GM12873 (cell line): ENCODE measurements around the gene STK17B.

Experiments used
- TF ChIP-seq, protein P1 (sequence below): IDR thresholded peaks from 2 replicates; pipeline ENCODE4 v1.5.1; 2012; ENCODE audit warnings: low read depth, mild to moderate bottlenecking, moderate library complexity, low read length, control low read depth; ENCODE audit not compliant: insufficient read depth; ENCODE audit errors: missing control alignments

STK17B gene

DNA sequence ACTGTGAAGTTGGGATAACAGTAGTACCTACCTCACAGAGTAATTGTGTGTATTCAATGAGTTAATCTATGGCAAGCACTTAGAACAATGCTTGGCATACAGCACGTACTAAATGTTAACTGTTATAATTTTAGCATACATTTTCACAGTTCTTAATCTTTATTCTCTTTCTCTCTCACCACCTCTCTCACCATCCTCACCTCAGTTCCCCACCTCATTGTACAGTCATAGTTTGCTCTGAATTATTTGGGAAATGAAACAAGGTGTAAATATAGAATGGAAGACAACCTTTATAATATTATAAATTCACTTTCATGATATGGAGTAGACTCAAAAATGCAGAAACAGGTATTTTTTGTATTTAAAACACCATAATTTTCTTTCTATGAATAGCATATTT is 62.8 kb downstream of the STK17B start:
- TF ChIP-seq, protein P1, sequence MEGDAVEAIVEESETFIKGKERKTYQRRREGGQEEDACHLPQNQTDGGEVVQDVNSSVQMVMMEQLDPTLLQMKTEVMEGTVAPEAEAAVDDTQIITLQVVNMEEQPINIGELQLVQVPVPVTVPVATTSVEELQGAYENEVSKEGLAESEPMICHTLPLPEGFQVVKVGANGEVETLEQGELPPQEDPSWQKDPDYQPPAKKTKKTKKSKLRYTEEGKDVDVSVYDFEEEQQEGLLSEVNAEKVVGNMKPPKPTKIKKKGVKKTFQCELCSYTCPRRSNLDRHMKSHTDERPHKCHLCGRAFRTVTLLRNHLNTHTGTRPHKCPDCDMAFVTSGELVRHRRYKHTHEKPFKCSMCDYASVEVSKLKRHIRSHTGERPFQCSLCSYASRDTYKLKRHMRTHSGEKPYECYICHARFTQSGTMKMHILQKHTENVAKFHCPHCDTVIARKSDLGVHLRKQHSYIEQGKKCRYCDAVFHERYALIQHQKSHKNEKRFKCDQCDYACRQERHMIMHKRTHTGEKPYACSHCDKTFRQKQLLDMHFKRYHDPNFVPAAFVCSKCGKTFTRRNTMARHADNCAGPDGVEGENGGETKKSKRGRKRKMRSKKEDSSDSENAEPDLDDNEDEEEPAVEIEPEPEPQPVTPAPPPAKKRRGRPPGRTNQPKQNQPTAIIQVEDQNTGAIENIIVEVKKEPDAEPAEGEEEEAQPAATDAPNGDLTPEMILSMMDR: no peak

DNA sequence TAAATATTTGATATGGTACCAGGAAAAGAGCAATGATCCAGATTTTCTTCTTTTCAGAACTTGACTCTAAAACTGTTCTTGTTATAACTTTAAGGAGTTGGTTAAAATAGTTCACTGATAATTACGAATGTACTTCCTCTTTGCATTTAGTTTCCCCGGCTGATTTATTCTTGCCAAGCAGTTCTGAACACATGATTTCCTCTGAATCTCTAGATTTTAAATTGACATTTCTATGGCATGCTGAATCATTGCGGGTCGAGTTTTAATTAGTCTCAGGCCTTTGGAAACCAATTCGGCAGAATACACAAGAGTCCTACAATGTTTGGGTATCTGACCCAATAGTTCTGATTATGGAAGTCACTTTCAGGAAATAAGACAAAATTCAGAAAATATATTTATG is 65.4 kb downstream of the STK17B start:
- TF ChIP-seq, protein P1: no peak

DNA sequence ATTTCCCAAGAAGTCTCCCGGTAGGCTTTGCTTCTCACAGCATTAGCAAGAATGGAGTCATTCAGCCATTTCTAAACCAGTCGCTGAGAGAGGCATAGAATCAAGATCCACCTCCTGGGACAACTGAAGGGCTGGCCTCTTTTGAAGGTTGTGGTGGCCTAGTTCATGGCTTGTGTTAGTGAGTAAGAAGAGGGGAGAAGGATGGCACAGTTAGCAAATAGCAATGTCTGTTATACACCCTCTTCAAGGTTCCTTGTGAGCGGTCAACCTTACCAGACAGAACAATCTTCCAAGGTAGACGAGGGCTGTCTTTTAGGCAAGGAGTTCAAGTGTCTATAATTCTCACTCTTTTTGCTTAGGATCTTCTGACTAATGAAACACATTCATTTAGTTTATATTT is 67.3 kb downstream of the STK17B start:
- TF ChIP-seq, protein P1: no peak

DNA sequence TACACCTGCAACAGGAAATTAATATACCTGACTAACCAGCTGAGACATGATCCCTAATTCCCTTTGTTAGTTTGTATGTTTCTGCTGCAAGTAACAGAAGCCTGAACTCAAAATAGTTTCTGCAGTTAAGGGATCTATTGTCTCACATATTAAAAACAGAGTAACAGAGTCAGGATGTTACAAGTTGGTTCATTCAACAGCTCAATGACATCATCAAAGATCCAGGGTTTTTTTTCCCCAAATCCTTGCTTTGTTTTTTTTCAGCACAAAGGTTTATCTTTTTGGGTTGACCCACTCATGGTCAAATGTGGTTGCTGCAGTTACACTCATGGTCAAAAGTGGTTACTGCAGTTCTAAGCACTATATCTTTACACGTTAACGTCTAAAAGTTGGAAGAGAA is 67.8 kb downstream of the STK17B start:
- TF ChIP-seq, protein P1: no peak

DNA sequence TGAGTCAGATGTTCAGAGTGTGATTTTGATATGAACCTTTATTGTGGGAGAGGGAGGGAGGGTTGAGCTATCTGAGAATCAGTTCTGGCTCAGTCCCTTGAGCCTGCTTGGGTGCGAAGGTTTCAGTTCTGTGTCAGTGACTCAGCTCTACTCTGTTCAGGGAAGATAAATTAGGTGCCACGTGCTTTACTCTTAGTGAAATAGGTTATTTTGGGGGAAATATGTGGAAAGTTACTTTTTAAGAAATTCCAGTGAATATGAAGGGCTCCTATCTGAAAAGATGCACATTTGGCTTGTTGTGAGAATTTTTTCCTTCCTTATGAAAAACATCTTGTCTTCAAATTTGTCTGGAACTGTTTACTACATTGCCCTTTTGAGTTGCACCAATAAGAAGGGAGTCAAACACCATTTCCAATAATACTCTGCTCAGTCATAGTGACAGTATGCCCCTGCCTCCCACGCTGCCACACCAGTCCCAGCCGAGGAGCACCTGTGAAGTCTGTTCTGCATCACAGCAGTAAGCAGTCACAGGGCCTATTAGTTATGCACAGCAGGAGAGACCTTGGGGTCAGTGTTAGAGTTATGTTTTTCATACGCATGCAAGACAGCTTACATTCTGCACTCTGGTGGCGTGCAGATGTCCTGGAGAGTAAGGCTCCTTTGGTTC is 69.9 kb downstream of the STK17B start:
- TF ChIP-seq, protein P1: no peak

DNA sequence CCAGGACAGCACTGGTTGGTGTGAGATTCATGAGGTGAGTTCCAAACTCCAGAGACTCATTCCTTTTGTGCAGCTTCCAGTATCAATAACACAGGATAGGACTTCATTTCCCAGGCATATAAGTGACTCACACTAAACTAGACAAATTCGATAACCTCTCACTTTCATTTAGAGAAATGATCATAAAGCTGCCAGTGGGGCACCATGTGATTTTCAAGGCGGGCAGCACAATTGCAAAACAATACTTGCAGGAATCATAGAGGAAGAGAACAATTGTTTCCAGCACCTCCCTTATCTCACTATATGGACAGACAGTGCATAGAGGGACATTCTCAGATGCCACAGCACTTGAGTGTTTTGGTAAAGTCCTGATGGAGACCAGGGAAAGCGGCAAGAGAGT is 71.5 kb downstream of the STK17B start:
- TF ChIP-seq, protein P1: no peak

DNA sequence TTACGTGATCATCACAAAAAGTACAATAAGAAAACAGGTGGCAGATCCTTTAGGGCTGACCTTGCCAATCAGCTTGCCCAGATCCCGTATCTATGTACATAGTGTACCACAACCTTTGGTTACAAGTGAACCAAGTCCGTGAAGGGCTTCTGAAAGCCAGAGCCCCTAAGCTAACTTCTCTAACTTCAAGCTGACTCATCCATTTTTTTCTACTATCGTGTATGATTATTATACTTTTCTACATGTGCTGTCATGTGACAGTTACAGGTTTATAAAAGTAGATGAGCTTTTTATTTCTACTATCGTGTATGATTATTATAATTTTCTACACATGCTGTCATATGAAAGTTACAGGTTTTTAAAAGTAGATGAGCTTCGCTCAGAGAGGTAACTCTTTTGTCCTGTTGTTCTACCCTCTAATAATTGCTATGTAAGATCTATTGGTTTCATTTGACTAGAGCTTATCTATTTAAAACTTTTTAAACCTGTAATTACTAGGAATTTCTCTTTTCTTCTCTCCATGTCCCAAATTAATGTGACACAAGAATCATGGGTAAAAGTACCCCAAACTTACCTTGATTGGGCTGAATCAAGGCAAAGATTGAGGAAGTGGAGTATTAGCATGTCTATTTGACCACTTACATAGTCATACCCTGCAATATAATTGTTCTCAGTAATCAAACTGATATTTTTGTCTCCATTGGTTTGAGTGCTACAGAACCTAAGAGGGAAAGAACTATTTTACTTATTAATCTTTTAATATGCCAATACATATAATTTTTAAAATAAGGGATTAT is 73.3 kb downstream of the STK17B start:
- TF ChIP-seq, protein P1: no peak
